GM19438 (cell line): Measurements from ENCODE around the gene PCDH1.
A peak's percentile ranks its signal among the peaks of the same experiment; 100 is the strongest.
"Not testable (repeated sequence)": the region's sequence is repeated elsewhere in the genome, so short reads cannot be mapped to it uniquely, and the experiment has no call there.

Experiments used
- ATAC-seq: cut with Tn5 transposase; IDR thresholded peaks from one replicate; pipeline ENCODE4 v1.9.1; 2021; ENCODE audit warnings: low read depth; ENCODE audit not compliant: unreplicated experiment

The PCDH1 gene

DNA sequence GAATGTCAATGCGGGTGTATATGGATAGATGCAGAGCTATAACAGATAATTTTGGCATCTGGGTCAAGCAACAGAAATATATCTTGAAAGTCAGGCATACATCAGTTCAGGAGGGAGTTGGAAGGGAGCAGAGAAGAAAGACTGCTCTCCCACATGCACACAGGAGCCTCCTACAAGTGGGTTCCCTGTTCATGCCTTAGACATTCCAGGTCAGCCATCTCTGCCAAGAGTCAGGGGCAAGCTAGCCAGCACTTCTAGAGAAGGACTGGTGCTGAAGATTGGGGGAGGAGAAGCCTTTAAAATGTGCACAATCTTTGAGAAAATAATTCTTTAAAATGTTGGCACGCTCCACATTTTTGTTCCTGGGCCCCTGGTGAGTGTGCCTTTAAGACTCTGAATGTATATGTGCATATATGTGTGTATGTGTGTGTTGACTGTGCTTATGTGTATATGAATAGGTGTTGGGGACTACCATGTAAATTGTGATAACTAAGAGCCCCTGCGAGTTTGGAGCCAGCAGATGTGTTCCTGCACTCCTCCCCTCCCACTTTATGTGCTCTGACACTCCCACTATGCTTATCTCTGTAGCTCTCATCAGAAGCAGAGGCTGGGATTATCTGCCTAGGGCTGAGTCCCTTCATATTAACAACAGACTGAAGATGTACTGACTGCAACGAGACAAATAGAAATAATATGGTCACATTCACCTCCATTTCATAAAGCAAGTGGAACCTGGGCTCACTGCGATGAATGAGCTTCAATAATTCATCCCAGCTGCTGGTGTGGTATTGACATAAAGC is 24.0 kb upstream of the PCDH1 start:
- no peak for ATAC-seq

DNA sequence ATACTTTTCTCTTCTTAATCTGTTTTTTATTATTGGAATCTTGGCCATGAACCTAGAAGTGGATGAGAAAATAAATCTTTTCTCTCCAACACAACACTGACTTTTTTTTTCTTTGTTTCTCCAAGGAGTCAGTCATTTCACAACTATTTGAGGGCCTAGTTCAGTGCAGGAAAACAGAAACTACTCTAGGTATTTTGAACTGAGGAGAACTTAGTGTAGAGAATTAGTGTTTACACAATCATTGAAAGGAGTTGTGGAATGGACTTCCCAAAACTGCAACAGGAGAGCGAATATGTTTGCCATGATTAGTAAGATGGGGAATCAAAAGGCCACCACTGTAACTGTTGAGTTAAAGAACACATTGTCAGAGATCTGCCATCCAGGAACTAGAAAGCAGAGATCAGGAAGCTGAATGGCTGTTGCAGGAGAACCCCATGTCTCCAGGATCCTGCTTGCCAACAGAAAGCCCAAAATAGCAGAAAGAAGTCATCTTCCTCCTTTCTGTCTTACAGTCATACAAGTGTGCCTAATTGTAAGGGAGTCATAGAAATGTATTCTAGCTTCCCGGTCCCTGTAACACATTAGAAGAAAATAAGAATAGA is 20.3 kb upstream of the PCDH1 start:
- no peak for ATAC-seq

DNA sequence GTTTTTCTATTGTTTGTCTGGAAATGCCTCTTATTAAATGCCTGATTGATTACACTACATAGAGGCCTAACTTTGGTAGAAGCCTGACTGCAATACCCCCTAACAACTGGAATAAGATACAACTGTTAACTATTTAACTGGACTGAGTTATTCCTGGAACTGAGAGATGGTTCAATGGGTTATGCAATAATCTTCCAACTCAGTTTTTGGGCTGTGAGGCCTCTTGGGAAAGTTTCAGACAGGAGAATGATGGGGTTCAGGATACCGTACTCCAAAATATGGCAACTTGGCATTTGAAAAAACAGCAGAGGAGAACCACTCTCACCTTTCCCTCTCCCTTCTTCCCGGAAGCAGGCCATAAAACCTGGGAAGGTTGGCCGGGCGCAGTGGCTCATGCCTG is 19.2 kb upstream of the PCDH1 start:
- ATAC-seq = no peak

DNA sequence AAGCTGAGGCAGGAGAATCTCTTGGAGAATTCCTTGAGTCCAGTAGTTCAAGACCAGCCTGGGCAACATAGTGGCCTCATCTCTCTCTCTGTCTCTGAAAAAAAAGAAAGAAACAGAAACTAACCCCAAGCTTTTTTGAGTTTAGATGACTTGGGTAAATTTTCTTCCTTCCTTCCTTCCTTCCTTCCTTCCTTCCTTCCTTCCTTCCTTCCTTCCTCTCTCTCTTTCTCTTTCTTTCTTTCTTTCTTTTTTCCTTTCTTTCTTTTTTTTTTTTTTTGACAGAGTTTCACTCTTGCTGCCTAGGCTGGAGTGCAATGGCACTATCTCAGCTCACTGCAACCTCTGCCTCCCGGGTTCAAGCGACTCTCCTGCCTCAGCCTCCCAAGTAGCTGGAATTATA is 12.2 kb upstream of the PCDH1 start:
- ATAC-seq = not testable (repeated sequence)

DNA sequence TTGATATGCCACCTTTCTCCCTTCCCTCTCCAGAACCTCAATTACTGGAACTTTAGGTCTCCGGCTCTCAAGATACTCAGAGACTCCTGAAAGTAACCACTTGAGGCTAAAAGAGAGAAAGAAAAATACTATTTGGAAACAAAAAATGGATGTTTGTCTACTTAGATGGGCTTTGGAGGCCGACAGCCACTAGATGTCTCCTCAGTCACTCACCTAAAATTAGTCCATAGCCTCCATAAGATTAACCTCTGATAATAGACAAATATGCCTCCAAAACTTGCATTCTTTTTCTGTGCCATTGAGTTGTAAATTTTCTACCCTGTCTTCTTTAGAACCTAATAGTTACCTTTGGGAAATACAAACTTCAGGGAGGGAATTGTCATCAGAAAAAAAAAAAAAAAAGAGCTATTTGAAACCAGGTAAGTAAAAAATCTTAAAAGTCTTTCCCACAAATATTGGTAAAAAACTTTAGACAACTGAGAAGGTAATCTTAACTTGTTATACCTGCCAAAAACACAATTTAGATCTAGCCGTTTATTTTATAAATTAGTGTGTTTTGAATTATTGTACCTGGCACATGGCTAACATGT is 11.2 kb upstream of the PCDH1 start:
- ATAC-seq = no peak

DNA sequence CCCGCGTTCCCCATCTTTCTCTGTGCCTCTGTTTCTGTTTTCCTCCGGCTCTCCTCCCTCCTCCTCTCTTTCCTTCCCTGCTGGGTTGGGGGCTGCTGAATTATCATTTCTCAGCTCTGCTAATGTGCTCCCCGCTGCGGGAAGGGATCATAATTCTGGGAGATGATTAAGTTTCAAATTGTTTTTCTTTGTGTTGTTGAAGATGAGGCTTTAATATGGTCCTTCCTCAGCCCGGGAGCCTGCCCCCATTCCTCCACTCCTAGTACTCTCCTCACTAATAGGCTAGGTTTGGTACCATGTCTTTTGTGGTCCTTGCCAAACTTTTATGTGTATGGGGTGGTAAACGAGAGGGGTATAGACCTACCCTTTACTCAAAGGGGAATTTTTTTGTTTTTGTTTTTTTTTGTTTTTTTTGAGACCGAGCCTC is 5.7 kb upstream of the PCDH1 start:
- ATAC-seq = no peak

DNA sequence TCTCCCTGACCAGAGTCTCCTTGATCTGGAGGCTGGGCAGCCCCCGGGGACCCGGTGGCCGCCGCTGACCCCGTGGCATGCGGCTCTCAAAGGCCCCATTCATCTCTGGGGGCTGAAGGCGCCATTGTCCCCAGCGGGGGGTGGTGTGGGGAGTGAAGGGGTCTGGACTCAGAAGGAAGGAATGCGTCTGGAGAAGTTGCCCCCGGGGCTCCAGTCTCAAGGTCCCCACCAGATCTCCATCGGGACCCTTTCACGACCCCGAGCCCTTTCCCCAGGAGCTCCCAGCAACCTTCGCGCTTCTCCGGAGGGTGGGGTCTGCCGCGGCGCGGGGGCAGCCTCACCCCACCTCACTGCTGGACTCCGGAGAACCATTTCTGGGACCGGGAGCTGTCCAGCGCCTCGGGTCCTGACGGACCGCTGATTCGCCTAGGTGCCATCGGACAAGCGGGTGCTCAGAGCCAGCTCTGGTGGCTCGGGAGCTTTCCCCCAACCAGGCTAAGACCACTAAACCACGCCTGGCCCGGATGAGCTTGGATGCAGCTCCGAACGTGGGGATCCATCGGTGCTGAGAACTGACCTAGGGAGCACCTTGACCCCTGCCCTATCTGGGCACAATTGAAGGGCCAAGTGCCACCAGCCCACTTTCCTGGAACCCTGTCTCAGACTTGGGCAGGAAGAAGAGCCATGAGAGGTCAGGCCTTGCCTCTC is 5.1 kb upstream of the PCDH1 start:
- no peak for ATAC-seq

DNA sequence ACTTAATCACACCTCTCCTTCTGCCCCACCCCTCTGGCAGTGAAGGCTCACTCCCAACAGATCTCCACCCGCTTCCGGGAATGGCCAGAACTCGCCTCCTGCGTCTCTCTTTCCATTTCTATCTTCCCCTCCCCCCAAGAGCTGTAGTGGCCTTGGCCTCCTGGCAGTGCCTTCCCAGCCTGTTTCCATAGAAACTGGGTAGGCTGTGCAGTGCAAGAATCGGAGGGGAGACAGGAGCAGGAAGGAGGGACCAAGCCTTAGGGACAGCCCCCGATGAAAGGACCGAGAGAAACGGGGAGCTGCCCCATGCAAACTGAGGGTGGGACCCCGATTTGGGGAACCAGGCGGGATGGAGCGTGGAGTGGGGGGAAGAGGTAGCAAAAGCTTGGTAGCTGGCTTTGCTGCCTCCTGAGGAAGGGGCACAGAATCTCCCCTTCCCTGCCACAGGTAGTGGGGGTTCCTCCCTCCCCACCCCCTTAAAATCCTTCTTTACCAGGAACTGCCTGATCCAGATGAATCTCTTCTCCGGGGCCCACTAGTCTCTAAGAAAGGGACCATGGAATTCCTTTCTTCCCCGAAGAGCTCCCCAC is 4.5 kb upstream of the PCDH1 start:
- no peak for ATAC-seq

DNA sequence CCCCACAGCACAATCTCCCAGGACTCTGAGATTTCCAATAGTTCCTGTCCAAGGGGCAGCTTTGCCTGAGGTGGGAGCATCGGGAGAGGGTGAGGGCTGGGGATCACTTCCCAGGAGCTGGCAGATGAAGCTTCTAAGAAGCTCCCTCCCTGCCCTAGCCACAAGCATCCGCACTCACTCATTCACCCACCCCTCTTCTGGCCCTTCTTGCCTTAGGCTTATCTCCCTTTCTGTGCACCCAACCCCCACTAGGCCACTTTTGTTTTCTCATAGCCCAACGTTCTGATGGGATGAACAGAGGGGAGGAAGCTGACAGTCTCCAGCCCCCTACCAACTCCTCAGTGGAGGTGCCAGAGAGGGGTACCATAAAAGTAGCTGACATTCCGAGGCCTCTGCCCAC is 3.7 kb upstream of the PCDH1 start:
- no peak for ATAC-seq

DNA sequence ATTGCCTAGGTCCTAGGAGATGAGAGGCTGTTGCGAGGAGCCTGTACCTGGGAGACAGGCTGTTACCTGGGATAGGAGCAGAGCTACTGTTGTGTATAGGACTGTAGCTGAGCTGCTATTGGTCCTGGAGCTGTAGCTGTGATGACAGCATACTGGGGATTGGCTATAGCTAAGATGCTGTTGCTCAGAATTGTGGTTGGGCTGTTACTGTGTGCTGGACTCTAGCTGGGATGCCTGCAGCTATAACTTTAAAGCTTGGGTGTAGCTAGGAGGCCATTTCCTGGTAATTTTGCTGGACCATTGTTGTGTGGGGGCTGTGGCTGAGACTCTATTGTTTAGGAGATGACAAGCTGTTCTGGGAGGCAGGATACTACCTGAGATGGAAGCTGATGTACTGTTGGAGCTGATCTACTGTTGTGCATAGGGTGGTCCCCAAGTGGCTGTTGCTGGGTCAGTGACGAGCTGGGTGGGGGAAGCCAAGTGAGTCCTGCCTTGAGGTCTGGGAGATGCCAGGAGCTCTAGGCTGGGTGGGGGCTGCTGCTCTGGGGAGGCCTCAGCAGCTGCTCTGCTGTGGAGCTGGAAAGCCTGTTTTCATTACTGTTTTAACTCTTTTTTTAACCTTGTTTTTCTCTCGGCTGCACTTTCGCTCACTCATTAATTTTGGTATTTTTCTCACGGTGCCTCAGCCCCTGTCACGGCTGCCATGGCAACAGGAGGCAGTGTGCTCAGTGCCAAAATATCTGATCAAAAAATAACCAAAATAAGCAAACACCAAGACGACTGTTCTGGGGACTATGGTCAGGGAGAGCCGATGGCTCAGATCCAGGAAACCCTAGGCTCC is 3.0 kb upstream of the PCDH1 start:
- no peak for ATAC-seq

DNA sequence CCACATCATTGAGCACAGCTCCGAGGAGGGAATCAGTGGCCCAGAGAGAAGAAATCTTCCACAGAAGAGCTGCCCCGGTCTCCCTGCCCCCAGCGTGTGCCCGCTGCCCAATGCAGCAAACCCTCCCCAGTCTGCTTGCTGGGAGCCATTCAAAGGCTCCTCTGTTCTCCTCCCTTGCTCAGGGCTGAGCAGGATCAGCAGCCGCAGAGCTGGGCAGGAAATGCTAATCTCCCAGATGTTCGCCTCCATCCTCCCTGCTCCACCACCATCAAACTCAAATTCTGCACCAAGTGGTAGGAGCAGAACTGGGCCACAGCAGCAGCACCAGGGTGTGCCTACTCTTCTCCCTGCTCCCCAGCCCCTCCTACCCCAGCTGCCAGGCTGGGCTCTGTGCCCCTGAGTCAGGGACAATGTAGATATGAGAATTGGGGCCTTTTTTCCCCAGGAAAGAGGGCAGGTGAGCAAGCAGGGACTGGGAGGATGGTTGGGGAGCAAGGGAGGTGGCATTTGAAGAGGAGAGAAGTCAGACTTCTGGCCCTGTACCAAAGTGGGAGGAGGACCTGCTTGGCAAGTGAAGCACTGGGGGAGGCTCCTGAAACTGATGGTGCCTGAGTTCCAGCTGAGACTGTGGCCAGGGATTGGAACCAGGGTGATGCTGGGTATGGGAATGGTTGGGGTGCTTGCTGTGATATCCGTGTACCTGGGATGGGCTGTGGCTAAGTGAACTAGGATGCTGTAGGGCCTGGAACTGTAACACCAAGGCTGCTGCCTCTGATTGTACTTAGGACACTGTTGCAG is 1.9 kb upstream of the PCDH1 start:
- no peak for ATAC-seq

DNA sequence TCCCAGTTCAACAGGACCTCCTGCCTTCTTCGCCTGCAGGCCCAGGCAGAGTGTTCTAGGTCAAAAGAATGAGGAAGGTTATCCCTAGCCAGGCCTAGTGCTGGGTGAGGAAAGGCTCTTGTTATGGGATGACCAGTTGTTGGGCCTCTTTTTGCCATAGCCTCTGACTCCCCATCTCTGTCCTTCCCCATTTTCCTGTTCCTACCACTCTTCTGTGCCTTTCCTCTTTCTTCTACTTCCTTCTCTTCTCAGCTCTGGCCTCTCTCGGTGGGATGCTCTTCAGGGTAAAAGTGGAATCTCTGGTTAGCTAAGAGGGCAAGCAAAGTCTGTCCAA is 1.2 kb upstream of the PCDH1 start:
- ATAC-seq = no peak

DNA sequence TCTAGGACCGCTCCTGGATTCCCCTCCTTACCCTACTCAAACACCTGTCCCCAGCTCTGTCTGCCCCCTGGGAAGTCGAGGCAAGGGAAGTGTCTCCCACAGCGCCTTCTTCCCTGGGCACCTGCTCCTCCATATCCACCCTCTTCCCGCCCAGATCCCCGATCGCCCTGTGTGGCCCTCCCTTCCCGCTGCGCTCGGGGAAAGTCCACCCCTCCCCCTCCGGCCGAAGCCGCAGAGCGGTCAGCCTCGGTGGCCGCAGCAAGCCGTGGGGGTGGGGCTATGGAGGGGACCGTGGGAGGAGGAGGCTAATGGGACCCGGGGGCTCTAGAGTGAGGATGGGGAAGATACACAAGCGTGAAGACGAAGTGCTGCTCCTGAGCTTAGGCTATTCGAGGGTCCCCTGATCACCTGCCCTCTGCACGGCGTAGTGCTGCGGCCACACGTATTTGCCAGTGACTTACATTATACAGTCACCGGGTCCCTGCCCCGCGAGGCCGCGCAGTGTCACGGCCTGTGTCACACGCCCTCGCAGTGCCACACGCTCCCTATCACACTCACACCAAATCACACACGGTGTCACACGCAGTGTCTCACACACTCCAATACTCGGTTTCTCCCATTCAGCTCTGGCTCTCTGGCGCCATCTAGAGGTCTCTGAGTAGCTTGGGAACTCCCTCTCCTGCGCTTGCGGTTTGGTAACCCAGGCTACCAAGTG is 658 bp upstream of the PCDH1 start:
- peak; percentile 84 for ATAC-seq

DNA sequence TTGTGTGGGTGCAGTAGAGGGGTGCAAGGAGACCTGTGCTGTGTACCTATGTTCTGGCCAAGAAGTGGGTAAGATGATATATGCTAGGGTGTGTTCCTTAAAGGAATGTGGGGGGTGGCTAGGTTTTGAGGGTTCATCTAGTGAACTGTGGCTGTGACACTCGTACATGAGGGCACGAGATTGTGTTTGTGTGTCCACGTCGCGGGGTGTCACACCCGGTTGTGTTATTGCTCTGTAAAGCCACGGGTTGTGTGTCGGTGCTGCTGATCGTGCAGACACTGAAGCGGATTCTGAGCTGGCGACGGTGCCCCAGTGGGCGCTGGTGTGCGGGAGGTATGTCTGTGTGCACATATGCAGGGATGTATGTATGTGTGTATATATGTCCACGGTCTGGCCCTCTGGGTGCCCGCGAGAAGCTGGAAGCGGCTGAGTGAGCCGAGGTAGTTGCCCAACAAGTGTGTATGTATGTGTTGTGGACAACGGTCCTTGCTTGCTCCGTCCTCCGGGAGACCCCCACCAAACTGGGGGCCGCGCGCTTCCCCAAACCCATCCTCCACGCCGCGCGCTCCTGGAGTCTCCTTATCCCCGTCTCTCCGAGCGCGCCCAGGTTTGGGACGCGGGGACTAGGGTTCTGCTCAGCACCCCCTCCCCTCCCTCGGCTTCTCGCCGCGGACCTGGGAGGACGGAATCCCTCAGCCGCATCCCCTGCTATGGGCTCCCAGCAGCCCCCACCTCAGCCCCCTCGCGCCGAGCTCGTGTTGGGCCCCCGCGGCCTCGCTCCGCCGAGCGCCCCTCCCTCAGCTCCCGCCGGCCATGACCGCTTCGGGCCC is 639 bp downstream of the PCDH1 start:
- no peak for ATAC-seq

DNA sequence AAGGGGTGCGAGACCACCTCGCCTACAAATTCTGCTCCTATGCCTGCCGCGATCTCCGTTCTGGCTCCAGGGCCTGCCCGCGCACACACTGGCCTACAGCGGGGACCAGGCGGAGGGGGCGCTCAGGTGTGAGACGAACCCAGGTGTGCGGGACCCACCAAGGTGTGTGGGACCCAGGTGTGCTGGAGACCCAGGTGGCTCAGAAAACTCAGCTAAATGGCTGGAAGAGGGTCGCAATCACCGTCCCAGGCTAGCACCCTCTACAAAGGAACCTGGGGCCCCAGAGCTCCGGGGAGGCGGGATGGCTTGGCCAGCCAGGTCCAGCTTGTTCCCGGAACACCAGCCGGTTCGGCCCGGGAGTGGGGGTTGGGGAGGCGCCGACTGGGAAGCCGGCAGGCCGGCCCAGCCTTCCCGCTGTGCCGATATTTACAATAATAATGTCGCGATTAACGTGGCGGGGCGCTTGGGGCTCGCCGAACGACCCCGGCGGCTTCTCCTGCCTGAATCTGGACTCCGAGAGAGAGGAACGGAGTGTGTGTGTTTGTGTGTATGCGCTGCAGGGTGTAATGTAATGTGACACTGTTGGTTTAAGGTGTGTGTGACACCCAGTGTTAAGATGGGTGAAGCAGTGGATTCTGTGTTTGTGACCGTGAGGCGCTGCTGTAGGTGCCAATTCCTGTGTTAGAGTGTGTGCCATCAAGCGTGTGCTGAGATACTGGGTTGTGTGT is 1.4 kb downstream of the PCDH1 start:
- no peak for ATAC-seq

DNA sequence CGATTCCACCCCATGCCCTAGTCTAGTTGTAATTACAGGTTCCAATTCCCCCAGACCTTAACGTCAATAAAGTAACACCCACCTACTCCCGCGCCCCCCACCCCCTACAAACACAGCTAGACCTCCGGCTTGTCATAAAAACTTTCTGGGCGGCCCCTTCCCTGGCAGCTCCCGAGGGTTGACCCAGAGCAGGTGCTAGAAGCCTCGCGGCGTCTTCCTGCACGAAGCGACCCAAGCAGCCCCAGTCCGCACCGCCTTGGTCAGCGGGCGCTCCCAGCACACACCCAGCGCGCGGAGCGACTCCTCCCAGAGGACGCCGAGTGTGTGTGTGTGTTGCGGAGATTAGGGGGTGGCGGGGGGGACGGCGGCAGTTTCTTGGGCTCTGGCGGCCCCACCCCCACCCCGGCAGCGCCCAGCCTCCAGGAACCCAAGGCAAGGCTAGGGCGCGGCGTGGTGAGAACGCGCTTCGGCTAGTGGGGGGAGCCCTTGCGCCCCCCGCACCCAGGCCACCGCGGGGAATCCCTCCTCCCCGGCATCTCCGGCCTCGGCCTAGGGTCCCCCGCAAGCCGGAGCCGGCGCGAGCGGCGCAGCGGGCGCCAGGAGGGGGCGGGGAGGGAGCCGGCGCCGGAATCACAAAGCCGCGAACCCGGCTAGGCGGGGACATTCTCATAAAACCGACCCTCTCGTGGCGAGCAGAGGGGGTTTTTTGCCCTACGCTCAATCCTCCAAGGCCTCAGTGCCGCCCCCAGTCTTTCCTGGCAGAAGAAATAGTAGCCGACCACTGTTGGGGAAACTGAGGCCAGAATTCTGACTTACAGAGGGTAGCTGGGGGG is 2.2 kb downstream of the PCDH1 start:
- ATAC-seq = no peak
